KG1 (cell line): Measurements from ENCODE around the gene STH.

Experiments used
- DNase-seq: peaks from one replicate; lab custom pipeline; 2025; lab: John Stamatoyannopoulos, UW

STH gene

DNA sequence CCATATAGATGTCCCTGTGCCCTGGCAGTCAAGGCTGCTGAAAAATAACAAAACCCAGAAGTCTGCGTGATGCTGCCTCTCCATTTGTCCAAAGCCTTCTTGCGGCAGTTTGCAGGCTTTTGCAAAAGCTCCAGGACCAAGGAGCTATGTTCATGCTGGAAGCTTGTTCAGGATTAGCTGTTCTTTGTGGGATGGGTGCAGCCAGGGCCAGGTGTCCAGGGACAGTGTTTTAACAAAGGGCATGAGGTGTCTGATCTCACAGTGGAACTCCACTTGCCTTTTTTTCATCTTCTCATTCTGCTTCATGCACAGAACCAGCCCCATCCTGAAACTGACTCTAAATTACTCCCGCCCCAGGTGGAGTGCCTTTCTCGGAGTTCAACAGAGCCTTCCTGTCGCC is 31.7 kb upstream of the STH start:
- no peak for DNase-seq

DNA sequence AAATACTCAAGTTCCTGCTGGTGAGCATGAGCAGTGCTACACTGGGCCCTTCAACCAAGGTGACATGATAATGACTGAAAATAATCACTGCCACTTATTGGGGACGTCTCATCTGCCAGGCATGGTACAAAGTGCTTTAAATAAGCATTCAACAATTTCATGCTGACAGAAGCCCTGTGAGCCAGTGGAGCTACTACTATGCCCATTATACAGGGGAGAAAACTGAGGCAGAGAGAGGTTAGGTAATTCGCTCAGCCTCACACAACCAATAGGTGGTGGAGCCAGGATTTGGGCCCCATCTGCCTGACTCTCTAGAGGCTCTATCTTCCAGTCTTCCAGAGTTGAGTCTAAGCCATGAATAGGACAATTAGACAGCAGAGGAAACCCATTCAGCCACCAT is 30.3 kb upstream of the STH start:
- DNase-seq: no peak

GRCh38 chr17:45969726-45970125 is 29.3 kb upstream of the STH start:
- DNase-seq: no peak

DNA sequence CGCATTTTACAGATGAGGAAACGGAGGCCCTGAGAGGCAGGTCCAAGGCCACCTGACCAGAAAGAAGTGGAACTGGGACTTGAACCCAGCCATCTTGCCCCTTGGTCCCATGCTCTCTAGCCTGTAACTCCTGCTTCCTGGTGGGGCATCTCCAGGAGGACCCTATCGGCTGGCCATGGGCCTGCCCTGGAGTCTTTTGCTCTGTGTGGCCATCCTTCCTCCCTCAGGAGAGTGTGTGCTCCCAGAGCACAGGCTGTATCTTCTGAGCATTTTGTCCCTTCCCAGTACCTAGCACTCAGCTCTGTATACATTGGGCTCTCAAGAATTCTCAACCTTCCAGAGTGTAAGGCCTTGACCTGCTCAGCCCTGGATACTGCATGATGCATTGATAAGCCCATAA is 28.4 kb upstream of the STH start:
- DNase-seq: no peak

- DNase-seq: no peak
Observed at GRCh38 chr17:45971698-45972141, 27.3 kb upstream of the STH start.

- DNase-seq: no peak
Observed at GRCh38 chr17:45972531-45972930, 26.5 kb upstream of the STH start.

GRCh38 chr17:45973099-45973780 is 25.8 kb upstream of the STH start:
- DNase-seq: no peak

DNA sequence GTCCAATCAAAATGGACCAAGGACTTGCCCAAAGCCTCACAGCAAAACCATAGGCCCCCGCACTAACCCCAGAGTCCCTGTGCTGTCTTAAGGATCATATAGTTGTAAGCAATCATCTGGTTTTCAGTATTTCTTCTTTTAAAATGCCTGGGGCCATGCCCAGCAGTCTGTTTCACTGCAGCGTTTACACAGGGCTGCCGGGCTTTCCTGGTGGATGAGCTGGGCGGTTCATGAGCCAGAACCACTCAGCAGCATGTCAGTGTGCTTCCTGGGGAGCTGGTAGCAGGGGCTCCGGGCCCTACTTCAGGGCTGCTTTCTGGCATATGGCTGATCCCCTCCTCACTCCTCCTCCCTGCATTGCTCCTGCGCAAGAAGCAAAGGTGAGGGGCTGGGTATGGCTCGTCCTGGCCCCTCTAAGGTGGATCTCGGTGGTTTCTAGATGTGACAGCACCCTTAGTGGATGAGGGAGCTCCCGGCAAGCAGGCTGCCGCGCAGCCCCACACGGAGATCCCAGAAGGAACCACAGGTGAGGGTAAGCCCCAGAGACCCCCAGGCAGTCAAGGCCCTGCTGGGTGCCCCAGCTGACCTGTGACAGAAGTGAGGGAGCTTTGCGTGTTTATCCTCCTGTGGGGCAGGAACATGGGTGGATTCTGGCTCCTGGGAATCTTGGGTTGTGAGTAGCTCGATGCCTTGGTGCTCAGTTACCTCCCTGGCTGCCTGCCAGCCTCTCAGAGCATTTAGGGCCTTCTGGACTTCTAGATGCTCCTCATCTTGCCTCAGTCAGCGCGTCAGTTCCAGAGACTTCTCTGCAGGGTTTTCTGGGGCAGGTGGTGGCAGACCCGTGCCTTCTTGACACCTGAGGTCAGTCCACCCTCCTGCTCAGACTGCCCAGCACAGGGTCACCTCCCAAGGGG is 24.8 kb upstream of the STH start:
- DNase-seq: no peak

DNA sequence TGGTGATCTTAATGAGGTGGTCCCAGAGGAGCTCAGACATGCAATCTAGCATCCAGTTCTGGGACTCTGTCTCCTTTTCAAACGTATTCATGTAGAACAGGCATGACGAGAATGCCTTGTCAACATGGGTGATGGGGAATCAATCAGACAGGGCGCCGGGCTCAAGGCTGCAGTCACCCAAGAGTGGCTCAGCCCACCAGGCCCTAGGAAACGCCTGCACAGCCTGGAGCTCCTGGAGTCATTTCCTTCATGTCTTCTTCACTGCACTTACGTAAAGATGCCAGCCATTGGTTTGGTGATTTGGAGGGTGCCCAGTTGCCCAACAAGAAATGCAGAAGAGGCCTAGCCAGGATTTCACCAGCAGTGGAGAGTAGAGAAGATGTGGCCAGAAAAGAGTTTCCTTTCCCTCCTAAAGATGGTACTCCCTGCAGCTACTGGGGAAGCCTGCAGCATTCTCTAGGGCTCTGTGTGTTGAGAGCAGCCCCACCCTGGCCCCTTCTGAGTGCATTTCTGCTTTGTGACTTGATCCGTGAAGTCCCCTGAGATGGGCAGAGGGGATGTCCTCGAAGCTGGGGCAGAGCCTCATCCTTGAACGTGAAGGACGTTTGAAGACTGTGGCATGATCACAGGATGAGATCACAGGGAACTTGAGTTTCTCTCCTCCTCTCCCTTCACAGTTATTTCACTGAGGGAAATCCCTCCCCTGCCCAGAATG is 24.0 kb upstream of the STH start:
- DNase-seq: no peak

GRCh38 chr17:45975640-45976295 is 23.3 kb upstream of the STH start:
- DNase-seq: no peak

DNA sequence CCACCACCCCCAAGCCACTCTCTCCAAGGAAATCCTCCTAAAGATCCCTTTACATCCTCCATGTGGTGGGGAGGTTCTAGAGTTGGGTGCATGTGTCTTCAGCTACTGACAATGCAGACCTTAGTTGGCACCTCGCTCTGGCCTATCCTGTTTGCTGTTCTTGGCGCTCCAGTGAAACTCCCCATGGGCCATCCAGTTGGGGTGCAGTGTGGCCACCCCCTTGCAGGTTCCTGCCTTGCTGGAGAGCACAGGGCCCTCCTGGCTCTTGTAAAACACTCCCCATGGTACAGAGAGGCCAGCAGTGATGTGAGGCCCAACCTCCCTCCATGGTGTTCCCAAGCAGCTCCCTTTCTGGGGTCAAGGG is 22.7 kb upstream of the STH start:
- DNase-seq: no peak

GRCh38 chr17:45976755-45977505 is 22.1 kb upstream of the STH start:
- DNase-seq: no peak

DNA sequence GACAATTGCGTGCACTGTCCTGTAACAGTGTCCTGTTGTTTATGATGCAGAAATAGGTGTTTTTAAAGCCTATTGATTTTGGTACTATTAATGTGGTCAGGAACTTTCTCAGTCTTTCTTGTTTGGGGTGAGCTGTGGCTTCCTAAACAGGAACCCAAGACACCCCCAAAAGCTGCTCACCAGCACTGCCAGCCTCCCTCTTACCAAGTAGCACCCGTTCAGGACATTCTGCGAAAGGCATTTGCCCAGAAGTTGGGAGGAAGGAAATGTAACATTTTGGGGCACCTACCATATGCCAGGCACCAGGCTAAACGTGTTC is 21.6 kb upstream of the STH start:
- DNase-seq: no peak

- no peak for DNase-seq
Observed at GRCh38 chr17:45977976-45978626, 20.9 kb upstream of the STH start.

GRCh38 chr17:45979137-45979536 is 19.9 kb upstream of the STH start:
- DNase-seq: no peak

DNA sequence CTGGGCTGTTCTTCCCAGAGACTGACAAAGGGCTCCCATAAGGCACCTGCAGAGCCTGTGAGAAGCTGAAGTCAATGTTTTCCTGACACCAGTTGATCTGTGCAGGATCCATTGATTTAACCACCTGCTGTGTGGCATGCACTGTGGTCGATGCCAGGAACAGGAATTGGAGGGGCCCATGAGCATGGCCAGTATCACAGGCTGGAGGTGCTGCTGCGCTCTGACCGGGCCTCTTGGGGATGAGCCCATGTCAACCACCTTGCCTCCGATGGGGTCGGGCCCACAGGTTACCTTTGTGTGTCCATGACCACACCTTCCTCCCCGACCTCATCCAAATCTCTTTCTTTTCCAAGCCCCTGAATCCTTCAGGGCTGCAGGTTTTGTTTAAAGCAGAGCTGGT is 18.2 kb upstream of the STH start:
- no peak for DNase-seq

GRCh38 chr17:45981306-45981705 is 17.7 kb upstream of the STH start:
- no peak for DNase-seq

DNA sequence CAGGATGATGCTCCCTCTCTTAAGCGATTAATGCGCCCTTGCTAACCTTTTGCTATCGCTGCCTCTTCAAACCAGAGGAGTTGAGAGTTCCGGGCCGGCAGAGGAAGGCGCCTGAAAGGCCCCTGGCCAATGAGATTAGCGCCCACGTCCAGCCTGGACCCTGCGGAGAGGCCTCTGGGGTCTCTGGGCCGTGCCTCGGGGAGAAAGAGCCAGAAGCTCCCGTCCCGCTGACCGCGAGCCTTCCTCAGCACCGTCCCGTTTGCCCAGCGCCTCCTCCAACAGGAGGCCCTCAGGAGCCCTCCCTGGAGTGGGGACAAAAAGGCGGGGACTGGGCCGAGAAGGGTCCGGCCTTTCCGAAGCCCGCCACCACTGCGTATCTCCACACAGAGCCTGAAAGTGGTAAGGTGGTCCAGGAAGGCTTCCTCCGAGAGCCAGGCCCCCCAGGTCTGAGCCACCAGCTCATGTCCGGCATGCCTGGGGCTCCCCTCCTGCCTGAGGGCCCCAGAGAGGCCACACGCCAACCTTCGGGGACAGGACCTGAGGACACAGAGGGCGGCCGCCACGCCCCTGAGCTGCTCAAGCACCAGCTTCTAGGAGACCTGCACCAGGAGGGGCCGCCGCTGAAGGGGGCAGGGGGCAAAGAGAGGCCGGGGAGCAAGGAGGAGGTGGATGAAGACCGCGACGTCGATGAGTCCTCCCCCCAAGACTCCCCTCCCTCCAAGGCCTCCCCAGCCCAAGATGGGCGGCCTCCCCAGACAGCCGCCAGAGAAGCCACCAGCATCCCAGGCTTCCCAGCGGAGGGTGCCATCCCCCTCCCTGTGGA is 16.0 kb upstream of the STH start:
- no peak for DNase-seq

DNA sequence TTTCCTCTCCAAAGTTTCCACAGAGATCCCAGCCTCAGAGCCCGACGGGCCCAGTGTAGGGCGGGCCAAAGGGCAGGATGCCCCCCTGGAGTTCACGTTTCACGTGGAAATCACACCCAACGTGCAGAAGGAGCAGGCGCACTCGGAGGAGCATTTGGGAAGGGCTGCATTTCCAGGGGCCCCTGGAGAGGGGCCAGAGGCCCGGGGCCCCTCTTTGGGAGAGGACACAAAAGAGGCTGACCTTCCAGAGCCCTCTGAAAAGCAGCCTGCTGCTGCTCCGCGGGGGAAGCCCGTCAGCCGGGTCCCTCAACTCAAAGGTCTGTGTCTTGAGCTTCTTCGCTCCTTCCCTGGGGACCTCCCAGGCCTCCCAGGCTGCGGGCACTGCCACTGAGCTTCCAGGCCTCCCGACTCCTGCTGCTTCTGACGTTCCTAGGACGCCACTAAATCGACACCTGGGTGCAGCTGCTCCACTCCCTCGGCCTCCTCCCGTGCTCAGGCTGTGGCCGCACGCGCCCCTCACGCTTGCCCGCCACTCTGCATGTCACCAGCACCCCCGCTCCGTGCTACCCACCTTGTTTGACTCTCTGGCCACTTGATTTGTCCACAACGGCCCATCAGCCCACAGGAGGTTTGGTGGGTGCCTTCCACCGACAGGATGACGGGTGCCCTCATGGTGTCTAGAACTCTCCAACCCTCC is 15.3 kb upstream of the STH start:
- DNase-seq: no peak

DNA sequence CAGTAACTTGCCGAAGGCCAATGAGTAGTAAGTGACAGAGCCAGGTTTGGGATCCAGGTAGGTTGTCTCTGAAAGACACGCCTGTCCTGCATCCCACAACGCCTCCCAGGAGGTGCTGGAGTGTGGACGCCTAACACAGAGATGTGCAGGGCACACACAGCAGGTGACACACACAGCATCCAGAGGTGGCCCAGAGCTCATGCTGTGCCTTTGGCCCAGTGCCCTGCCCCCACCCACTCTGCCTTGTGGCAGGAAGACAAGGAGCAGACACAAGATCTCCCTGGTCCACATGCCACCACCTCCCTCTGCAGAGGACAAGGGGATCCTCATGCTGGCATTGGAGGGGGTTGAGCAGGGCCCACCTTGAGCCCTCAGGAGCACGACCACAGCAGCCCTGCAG is 14.7 kb upstream of the STH start:
- no peak for DNase-seq
